HG03521 (cell line): ENCODE data around the gene MVK.

ENCODE experiments used
- ATAC-seq: cut with Tn5 transposase; IDR thresholded peaks from one replicate; pipeline ENCODE4 v1.9.1; 2021; ENCODE audit warnings: mild to moderate bottlenecking, moderate library complexity; ENCODE audit not compliant: unreplicated experiment

MVK gene

DNA sequence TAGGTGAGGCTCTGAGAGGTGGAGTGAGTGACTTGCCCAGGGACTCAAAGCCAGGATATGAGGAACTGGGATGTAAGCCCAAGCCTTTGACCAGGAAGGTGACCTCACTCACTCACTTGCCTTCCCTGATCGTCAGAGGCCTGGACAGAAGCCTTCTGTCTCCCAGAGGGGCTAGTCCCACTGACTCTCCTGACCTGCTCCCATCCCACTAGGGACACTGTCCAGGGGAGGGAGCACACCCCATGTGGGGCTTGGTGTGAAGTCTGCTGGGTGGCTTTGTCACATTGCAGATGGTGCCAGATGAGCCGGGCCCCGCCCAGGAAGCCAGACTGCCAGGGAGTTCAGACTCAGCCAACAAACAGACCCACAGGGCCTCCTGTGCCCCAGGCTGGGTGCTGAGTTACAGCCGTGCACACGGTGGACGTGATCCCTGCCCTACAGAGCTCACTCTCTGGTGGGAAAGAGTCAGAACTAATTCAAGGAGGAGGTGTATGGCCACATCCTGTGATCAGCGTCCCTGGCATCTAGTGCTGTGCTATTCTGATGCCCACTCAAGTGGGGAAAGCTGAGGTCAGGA, 28.6 kb upstream of the MVK start:
- no peak for ATAC-seq

DNA sequence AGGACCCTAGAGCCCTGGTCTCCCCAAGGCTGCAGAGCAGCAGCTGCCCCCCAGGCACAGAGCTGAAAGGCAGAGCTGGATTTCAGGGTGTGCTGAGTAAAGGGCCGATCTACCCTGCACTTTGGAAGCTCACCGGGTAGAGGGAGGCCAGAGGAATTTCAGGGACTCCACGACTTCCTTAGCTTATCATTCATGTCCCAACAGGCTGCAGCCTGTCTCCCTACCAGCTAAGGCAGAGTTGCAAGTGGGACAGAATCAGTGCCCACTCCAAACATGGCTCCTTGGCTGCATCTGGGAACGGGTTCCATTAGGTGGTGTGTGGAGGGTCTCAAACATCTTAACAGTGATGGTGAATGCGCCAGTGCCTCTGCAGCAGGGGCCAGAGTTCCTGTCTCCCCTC, 27.8 kb upstream of the MVK start:
- no peak for ATAC-seq

DNA sequence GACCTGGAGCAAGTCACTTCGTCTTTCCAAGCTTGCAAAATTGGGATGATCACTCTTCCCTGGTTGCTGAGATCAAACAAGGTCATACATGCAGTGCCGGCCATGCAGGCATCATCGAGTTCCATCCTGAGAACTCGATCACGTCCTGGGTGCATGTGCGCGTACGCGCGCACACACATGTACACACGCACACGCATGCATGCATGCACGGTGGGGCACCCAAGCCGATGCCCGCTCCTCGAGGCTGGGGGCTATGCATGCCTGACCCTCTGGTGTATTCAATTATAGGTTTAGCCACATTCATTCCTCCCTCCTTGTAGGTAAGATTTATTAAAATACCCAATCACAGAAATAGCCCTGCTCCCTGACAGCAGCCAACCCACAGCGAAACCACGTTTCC, 26.3 kb upstream of the MVK start:
- no peak for ATAC-seq

DNA sequence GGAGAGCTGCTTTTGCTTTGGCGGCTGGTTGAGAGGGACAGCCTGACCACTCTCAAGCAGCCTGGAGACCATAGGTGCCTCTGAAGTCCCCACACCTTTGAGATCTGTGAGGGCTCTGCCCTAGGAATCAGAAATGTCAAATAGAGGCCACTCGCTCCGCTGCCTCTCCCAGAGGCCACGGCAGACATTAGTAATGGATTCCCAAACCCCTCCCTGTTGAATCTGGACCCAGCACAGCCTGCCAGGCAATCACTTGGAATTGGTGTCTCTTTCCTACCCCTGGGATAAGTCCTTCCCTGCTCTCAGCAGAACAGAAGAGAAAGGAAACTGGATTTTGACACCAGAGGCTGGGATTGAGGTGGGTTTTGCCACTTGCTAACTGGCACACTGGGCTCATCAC, 25.3 kb upstream of the MVK start:
- ATAC-seq = no peak

DNA sequence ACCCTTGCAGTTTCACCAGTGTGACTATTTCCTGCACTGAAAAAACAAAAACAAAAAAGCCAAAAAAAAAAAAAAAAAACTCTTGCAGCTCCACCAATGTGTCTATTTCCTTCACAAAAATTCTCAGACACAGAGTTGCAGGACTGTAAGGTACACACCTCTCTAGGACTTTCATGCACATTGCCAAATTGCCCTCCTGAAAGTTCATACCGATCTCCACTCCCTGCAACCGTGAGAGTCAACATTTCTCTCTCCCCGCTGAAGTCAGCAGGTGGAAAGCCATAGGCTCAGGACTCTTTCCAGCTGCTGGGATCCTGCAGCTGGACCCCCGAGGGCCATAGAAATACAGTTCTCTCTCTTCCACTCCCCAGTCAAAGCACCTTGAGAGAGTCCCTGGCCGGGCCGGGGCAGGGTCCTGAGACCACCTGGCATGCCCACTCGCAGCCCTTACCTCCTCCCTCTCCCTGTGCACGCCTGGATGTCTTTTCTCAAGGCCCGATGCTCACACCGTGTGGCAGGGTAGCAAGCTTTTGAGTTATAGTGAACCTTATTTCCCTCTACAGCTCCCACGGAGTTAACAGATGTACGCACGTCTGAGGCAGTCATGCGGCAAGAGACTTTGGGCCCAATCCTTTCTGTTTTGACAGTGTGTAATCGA, 23.9 kb upstream of the MVK start:
- ATAC-seq = no peak

DNA sequence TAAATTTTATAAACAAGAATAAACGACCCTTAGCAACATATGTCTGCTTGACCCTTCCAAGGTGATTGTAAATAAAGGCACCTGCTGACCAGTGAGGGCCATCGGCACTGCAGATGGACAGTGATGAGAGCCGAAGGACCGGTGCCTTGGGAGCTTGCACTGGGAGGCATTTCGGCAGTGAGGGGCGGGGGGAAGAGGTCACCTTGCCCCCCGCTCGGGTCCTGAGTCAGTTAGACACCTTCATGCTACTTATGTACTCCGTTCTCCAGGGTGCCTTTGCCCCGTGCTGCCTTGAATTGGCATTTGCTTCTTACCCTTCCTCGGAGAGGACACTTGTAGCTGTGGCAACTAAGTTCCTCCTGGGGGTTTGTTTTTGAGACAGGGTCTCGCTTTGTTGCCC, 23.3 kb upstream of the MVK start:
- ATAC-seq = no peak

DNA sequence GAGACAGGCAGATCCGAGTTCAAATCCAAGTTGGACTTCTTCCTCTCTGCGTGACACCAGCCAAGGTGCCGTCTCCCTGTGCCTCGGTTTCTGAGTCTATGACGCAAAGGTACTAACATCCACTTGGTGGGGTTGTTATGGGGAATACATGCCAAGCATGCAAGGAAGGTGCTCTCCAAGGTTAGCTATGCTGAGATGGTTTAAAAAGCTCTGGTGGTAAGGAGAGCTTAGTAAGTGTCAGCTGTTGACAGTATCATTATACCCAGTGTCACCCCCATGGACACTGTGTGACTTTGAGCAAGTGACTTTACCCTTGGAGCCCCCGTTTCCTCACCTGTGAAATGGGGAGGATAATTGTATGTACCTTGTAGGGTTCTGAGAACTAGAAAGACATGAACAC, 22.5 kb upstream of the MVK start:
- no peak for ATAC-seq

DNA sequence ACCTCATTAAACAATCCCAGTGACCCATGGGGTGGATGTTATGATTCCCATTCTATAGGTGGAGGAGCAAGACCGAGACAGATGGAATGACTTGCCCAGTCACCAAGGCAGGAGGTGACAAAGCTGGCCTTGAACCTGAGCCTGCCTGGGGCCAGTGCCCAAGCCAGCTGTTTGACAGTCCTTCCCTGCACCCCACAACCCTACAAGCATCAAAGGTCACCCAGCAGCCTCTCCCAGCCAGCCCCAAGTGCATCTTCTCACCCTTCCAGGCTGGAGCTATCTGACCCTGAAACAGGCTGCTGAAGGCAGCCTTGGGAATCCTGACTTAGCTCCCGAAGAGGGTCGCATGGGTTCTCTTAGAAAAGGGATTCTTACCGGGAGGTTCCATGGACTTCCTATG, 20.6 kb upstream of the MVK start:
- ATAC-seq = no peak

DNA sequence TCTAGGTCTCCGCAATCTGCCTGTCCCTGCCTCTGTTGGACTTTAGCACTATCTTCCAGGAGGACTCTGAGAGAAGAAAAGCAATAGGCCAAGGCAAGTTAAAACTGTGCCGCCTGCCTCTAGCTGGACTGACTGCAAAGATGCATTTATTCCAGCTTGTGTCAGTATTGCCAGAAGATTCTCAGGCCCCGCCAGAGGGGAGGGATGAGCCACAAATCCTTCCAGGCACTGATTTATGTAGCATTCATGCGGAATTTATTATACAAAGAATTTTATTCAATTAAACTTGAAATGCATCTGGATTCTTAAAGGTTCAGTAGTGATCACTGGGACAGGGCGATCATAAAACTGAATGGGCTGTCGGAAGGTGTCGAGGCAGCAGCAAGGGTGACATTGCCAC, 20.1 kb upstream of the MVK start:
- ATAC-seq = no peak

DNA sequence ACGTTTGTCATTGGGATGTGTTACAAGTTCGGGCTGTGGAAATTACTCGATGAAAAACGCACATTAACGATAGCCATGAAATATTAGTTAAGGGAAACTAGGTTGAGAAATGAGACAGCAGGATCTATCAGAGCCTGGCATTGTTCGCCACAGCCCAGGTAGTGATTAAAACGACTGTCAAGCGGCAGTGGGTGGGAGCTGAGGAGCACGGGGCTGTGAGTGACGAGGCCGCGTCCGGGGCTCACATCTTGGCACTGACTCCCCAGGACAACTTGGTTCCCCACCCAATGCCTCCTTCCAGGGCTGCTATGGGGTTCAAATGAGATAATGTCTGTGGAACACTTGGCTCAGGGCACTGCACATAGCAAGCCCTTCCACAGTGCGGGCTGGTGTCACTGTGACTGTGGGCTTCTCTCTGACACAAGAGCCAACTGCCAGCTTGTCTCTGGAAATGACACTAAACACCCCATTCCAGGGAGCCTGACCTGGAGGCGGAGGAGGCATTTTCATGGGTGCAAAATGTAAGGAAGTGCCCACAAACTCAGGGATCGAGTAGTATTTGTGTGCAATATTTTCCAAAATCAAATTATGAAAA, 19.6 kb upstream of the MVK start:
- no peak for ATAC-seq

DNA sequence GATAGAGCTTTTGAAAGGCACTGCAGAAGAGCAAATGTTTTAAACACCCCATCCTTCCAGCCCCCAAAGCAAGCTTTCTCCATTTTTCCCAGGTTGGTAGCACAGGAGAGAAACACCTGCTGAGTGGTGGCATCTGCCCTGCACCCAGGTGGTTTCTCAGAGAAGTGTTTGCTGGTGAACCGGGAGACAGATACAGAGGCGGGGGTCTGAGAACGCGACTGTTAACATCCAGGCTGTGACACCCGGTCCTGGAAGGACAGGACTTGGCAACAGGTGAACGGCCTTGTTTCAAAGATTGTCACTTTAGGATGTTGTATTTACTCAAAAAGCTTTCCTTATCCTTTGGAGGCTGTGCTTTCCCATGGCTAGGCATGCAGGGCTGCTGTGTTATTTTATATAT, 18.8 kb upstream of the MVK start:
- ATAC-seq = no peak

DNA sequence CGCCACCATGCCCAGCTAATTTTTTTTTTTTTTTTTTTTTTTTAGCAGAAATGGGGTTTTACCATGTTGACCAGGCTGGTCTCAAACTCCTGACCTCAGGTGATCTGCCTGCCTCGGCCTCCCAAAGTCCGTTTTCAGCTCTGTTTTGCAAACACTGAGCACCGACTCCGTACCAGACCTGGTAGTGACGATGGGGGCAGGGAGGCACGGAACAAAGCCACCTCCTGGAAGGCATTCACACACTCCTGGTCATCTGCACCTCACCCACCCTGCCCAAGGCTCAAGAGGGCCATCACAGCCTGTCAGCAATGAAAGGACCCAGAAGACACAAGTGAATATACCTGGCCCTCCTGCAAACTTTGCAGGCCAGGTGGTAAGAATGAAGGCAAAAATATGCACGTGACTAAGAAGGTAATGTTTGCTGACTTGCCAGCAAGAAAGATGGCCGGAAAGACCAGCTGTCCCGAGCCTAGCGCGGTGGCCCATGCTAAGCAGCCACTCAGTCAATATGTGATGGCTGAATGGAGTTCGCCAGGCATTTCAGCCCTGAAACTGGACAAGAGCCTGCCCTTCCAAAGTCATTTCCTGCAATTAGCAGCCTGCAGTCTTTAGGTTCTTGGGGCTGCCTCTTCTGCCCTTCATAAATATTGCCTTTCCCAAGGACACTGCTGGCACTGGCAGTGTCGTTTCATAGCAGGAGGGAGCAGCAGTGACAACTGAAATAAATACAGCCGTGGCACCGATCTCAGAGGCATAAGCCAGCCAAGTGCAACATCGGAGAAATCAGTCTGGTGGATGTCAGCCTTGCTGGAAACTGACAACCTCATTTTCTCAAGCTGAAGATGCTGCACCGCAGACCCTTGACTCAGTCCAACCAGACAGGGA, 17.9 kb upstream of the MVK start:
- no peak for ATAC-seq

DNA sequence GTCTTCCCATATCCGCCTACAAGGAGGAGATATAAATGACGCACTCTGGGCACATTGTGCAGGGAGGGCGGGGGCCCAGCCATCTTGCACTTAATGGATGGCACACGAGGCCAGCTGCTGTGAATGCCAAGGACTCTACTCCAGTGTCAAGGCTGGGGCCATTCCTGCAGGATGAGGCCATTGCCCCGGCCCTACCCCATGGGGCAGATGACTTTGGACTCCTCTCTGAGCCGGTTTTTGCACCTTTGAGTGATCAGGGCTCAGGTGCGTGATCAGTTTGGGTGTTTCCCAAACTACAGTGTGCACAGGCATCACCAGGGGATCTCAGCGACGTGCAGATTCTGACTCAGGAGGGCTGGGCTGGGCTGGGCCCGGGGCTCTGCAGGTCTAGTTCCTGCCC, 16.4 kb upstream of the MVK start:
- no peak for ATAC-seq

DNA sequence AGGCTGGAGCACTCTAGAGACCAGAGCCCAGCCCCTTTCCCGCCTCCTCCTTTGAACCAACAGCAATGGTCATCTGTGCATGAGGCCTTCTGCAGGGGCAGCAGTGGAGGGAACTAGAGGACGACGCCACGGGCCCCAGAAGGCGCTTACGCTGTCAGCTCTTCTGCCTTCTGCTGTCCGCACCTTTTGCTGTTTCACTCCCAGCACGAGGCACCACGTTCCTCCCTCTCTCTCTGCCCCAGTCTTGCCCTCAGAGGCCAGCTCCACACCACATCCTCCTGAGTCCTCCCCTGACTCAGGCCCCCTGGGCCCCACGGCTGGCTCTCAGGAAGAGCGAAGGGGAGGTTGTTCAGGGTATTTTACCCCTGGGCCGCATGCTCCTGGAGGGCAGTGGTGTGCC, 15.8 kb upstream of the MVK start:
- no peak for ATAC-seq

DNA sequence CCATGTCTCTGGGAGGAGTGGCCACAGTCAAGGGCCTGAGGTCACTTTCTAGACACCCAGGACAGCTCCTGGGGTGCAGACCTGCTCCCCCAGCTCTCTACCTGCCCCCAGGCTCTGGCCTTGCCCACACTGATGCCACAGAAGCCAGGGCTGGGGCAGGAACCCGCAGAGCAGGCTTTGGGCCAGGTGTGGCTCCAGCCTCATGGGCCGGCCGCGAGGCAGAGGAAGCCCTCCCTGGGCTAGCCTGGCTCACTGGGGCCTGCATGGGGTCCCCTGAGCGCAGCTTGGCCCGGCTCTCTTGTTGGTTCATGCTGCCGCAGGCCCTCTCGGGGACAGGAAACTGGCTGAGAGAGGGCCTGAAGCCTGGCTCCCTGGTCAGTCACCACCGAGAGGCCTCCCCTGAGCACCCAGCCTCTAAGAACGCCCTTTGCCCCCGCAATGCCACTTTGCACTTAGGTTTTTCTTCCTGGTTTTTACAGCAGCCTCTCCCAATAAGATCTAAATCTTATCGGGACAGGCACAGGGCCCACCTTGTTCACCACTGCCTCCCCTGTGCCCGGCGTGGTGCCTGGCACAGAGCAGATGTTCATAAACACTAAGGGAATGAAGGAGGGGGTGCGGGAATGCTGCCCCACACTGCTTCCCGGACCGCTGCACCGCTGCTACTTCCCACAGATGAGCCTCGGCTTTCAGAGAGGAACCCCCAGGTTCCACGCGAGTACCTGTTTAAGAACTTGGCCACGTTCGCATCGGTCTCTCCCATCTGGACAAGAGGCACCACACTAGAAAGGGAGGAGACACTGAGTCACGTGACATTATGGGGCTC, 15.0 kb upstream of the MVK start:
- ATAC-seq = no peak

DNA sequence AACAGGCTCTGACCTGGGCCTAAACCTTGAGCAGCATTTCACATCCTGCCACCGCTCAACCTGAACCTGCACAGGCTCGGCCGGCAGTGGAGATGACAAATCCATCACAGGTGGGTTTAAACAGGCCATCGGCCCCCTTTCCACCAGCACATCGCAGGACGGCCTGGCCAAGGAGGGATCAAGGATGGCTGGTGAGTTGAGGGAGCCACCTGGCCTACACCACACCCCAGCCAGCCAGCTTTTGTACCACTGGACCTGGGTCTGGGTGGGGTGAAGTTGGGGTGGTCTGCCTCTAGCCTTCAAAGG, 14.4 kb upstream of the MVK start:
- no peak for ATAC-seq

DNA sequence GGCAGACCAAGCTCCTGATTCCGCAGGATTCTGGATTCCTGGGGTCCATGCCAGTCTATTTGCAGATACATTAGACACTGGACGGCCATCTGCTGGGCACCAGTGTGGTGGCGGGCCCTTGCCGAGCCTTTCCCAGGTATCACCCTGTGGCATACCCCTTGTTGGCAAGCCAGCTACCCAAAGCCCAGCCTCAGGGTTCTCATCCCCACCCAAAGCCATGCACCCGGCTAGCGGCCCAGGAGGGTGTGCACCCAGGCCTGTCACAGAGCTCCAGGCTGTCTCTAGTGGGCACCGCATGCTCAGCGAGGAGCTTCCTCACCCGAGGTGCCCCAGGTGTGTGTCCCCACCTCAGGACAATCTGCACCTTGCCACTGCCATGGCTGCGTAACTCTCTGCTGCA, 14.0 kb upstream of the MVK start:
- ATAC-seq = no peak

DNA sequence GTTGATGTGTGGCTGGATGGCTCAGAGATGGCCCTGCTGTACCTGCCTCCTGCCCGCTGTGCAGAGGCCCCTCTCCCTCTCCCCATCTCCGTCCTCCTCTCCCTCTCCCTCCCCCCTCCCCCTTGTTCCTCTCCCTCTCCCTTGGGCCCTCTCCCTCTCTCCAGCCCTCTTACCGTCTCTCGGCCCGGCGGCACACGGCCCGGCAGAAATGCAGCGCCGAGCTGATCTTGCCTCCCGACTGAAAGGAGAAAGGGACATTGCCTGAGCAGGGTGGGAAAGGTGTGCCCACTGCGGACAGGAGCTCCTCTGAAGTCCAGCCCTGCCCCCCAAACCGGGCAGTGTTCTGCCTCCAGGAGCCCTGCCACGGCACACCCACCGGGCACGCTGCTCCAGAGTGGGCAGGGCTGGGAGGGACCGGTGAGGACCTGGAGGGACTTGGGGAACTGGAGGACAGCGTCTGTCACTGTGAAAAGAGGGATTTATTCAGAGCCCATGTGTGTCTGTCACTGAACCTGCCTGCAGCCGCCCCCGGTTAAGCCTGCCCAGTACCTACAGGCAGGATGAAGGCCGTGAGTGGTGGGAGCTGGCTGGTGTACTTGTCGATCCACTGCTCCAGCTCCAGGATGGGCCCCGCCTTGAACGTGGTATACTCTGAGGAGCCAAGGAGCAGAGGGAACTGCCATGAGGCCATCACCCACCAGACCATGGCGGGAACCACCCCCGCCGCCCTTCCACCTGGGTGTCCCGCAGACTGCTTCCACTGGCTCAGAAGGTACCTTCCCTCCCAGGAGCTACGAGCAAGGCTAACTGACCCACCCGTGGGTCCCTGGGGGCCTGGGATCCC, 12.5 kb upstream of the MVK start:
- ATAC-seq = no peak

DNA sequence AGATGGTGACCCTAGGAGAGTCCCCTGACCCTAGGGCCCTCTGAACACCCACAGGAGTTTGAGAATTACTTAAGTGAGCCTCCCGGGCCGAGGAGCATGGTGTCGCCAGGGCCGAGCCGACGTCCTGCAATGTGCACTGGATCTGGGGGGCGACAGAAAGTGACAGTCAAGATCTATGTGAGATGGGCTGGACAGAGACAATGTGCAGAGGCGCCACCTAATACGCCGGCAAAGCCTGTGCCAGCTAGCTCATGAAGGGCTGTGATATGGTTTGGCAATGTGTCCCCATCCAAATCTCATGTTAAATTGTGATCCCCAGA, 11.9 kb upstream of the MVK start:
- no peak for ATAC-seq

DNA sequence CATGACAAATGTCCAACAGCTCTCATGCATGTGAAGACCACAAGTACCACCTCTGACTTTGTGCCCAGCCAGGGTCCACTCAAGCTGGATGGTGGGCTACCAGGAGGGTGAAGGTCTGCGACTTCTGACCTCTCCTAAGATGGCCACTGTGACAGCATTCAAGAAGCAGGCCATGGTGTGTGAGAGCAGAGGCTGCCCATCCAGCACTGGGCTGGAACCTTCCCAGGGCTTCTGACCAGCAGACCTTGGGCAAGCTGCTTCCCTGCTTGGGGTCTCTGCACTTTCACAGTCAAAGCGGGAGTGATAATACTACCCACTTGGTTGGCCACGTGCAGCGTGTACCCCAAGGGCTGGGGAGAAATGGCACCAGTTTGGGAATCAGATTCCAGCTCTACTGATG, 10.7 kb upstream of the MVK start:
- no peak for ATAC-seq
